GM12891 (cell line): ENCODE results near the gene GDF3.

Source experiments
- POLR2A ChIP-seq: IDR thresholded peaks from 2 replicates; pipeline ENCODE4 v1.6.1; 2011; ENCODE audit warnings: low read depth, low read length, control low read depth
- POLR2AphosphoS5 ChIP-seq: IDR thresholded peaks from 2 replicates; pipeline ENCODE4 v1.6.1; 2011; ENCODE audit warnings: low read depth, low read length, control low read depth
- SPI1 ChIP-seq: IDR thresholded peaks from 2 replicates; pipeline ENCODE4 v1.6.1; 2011; ENCODE audit warnings: low read depth, low read length, control low read depth
- TAF1 ChIP-seq: IDR thresholded peaks from 2 replicates; pipeline ENCODE4 v1.6.1; 2011; ENCODE audit warnings: low read depth, low read length, control low read depth

DNA sequence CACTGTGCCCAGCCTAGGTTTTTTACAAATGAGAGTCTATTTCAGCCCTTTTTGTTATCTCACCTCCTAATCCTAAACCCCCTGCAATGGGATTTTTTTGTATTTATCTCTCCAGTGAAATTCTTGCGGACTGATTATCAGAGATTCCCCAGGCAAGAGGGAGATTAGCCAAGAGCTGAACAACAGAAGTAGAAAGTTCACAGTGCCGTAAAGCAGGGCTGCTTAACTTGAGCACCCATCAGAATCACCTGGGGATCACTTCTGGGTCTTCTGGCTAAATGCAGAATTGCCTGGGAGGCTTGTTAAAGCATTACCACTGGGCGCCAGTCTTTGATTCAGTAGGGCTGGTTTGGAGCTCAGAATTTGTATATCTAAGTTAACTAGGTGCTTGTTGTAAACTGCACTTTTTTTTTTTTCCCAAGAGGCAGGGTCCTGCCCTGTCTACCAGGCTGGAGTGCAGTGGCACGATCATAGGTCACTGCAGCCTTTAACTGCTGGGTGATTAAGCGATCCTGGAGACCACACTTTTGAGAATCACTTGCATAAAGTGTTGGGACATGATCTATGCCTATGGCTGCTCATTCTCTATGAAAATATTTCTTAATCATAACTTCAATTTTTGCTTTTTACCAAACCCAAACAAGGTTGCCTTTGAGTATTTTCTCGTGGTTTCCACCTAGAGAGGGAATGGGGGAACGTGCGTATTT is 14.5 kb upstream of the GDF3 start:
- no peak for TF ChIP-seq POLR2A
- no peak for TF ChIP-seq POLR2AphosphoS5
- no peak for TF ChIP-seq TAF1
- no peak for TF ChIP-seq SPI1
